ENCODE data around the gene MYO1H.

- TF ChIP-seq, protein P1, sequence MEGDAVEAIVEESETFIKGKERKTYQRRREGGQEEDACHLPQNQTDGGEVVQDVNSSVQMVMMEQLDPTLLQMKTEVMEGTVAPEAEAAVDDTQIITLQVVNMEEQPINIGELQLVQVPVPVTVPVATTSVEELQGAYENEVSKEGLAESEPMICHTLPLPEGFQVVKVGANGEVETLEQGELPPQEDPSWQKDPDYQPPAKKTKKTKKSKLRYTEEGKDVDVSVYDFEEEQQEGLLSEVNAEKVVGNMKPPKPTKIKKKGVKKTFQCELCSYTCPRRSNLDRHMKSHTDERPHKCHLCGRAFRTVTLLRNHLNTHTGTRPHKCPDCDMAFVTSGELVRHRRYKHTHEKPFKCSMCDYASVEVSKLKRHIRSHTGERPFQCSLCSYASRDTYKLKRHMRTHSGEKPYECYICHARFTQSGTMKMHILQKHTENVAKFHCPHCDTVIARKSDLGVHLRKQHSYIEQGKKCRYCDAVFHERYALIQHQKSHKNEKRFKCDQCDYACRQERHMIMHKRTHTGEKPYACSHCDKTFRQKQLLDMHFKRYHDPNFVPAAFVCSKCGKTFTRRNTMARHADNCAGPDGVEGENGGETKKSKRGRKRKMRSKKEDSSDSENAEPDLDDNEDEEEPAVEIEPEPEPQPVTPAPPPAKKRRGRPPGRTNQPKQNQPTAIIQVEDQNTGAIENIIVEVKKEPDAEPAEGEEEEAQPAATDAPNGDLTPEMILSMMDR (IDR thresholded peaks at IDR 0.05; ENCODE audit: low read length), result no peak
- TF ChIP-seq EZH2 (IDR thresholded peaks at IDR 0.05; ENCODE audit: borderline replicate concordance, low read length), result no peak
Measured at GRCh38 chr12:109440851-109441490, 93.3 kb downstream of the MYO1H start.
